GM18508 (cell line): ENCODE measurements around the gene OSGEPL1.
A peak's percentile ranks its signal among the peaks of the same experiment; 100 is the strongest.
"Not testable (repeated sequence)": the region's sequence is repeated elsewhere in the genome, so short reads cannot be mapped to it uniquely, and the experiment has no call there.

Experiments used
- ATAC-seq: cut with Tn5 transposase; IDR thresholded peaks from one replicate; pipeline ENCODE4 v1.9.1; 2021; ENCODE audit warnings: moderate number of reproducible peaks; ENCODE audit not compliant: insufficient read depth, unreplicated experiment

Gene OSGEPL1

GRCh38 chr2:189751080-189751658 lies 11.4 kb downstream of the OSGEPL1 start:
- ATAC-seq: no peak

GRCh38 chr2:189729430-189729829 lies 33.2 kb downstream of the OSGEPL1 start:
- ATAC-seq: no peak

GRCh38 chr2:189726849-189727248 lies 35.7 kb downstream of the OSGEPL1 start:
- ATAC-seq: no peak

- no peak for ATAC-seq
Observed at GRCh38 chr2:189726271-189726670, 36.3 kb downstream of the OSGEPL1 start.

GRCh38 chr2:189723192-189723591 lies 39.4 kb downstream of the OSGEPL1 start:
- no peak for ATAC-seq

- ATAC-seq: no peak
Observed at GRCh38 chr2:189719571-189719970, 43.0 kb downstream of the OSGEPL1 start.

GRCh38 chr2:189717593-189717992 lies 45.0 kb downstream of the OSGEPL1 start:
- not testable (repeated sequence) for ATAC-seq

- ATAC-seq: no peak
Observed at GRCh38 chr2:189709501-189710221, 52.9 kb downstream of the OSGEPL1 start.

- ATAC-seq: no peak
Observed at GRCh38 chr2:189702071-189702470, 60.5 kb downstream of the OSGEPL1 start.

- no peak for ATAC-seq
Observed at GRCh38 chr2:189700681-189701080, 61.9 kb downstream of the OSGEPL1 start.

- peak; percentile 58 for ATAC-seq
Observed at GRCh38 chr2:189698020-189698887, 64.3 kb downstream of the OSGEPL1 start.
